Measurements from ENCODE around the gene DXO. TPM values are rescaled to one million over a fixed set of nuclear protein-coding genes. Genes with fewer than 3 reads are reported as not detected.

DXO gene
- total and polyA plus RNA-seq, 2 experiments from 2014 or later, result 37.6 to 44.9 TPM

- no peaks in the 10 kb centered on the region for H3K9me3 ChIP-seq (ENCODE audit: low read depth)
- peaks cover 8% of the 10 kb centered on the region for H3K36me3 ChIP-seq
- TF ChIP-seq CTCF (IDR thresholded peaks at IDR 0.05; ENCODE audit: low read depth, low read length), result no peak
- DNase-seq (ENCODE audit: low read depth in 1 of 2, low spot score in 1 of 2), result no peak
- H3K4me3 ChIP-seq, result peak overlapping the region; percentile 67
- peaks cover 5% of the 10 kb centered on the region for H3K4me1 ChIP-seq (ENCODE audit: low read depth)
- peak overlapping the region; percentile 87 for H3K27ac ChIP-seq
- H3K27me3 ChIP-seq, result no peaks in the 10 kb centered on the region
Observed at GRCh38 chr6:31970604-31971271, 1.2 kb downstream of the DXO start.

DNA sequence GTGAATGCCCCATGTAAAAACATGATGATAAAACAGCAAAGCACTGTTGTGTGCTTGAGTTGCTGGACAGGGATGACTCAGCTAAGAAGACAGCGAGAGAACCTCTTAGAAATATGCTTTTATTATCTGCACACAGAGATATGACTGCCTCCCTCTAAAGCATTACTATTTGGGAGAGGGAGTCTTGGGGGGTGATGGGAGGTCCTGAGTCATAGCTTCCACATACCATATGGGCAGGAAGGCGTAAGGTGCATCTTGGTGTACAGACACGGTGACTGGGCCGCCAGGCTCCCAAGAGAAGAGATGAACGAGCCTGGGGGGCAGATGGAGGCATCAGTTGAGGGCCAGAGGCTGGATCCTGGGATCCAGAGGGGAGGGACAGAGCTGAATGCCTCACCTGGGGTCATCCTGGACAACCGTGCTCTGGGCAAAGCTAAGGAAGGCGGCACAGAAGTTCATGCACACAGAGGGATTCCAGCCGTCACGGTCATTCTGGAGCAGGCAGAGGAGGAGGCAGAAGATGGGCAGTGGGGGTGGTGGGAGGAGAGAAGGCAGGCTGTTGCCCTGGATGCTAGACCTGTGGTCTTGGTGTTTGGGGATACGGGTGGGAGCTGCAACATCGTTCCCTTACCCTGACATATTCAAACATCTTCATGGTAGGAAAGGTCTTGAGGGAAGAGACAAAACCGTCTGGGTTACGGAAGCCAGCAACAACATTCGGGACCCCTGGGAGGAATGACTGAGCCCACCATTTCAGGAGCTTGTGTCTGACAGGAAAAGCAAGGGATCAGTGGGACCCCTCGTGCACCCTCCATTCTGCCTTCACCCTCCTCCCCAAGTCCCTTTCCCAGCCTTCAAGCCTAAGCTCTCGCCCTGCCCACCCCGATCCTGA, 2.0 kb downstream of the DXO start:
- Histone ChIP-seq H3K27me3 (no peaks in the 10 kb centered on the region), H3K4me1 (ENCODE audit: low read depth) (peaks cover 5% of the 10 kb centered on the region), H3K9me3 (ENCODE audit: low read depth) (no peaks in the 10 kb centered on the region), H3K4me3 (no peak overlapping the region), H3K36me3 (peaks cover 13% of the 10 kb centered on the region), H3K27ac (peak overlapping the region; percentile 34)
- peak in 1 of 2 donors; percentile 52 for DNase-seq (ENCODE audit: low read depth in 1 of 2, low spot score in 1 of 2)
- no peak for TF ChIP-seq CTCF (IDR thresholded peaks at IDR 0.05; ENCODE audit: low read depth, low read length)

- Histone ChIP-seq H3K9me3 (ENCODE audit: low read depth) (no peaks in the 10 kb centered on the region), H3K27ac (no peak overlapping the region), H3K36me3 (peaks cover 19% of the 10 kb centered on the region), H3K27me3 (no peaks in the 10 kb centered on the region), H3K4me1 (ENCODE audit: low read depth) (peaks cover 5% of the 10 kb centered on the region), H3K4me3 (no peak overlapping the region)
- DNase-seq (ENCODE audit: low read depth in 1 of 2, low spot score in 1 of 2), result no peak
- TF ChIP-seq CTCF (IDR thresholded peaks at IDR 0.05; ENCODE audit: low read depth, low read length), result no peak
Observed at GRCh38 chr6:31968791-31969711, 2.9 kb downstream of the DXO start.

- H3K27me3 ChIP-seq, result no peaks in the 10 kb centered on the region
- H3K4me1 ChIP-seq (ENCODE audit: low read depth), result peaks cover 5% of the 10 kb centered on the region
- no peak for DNase-seq (ENCODE audit: low read depth in 1 of 2, low spot score in 1 of 2)
- no peak for TF ChIP-seq CTCF (IDR thresholded peaks at IDR 0.05; ENCODE audit: low read depth, low read length)
- peaks cover 20% of the 10 kb centered on the region for H3K36me3 ChIP-seq
- no peaks in the 10 kb centered on the region for H3K9me3 ChIP-seq (ENCODE audit: low read depth)
- H3K27ac ChIP-seq, result no peak overlapping the region
- no peak overlapping the region for H3K4me3 ChIP-seq
Observed at GRCh38 chr6:31968326-31968725, 3.6 kb downstream of the DXO start.

DNA sequence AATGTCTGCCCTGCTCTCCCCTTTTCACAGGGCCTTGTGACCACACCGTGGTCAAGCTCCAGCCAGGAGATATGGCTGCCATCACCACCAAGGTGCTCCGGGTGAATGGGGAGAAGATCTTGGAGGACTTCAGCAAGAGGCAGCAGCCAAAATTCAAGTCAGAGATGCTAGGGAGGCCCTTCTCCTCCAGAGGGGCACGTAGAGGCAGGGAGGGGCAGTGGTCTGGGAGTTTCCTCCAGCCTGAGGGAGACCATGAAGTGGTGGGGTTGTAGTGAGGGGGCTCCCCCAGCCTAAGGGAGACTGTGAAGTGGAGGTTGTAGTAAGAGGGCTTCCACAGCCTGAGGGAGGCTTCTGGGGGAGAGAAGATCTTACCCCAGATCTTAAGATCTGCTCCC, 4.0 kb downstream of the DXO start:
- Histone ChIP-seq H3K9me3 (ENCODE audit: low read depth) (no peaks in the 10 kb centered on the region), H3K27me3 (no peaks in the 10 kb centered on the region), H3K4me3 (no peak overlapping the region), H3K36me3 (peaks cover 20% of the 10 kb centered on the region), H3K27ac (no peak overlapping the region), H3K4me1 (ENCODE audit: low read depth) (peaks cover under 1% of the 10 kb centered on the region)
- no peak for TF ChIP-seq CTCF (IDR thresholded peaks at IDR 0.05; ENCODE audit: low read depth, low read length)
- no peak for DNase-seq (ENCODE audit: low read depth in 1 of 2, low spot score in 1 of 2)
